HepG2 (cell line): ENCODE measurements around the gene FAM199X. TPM values are rescaled to one million over a fixed set of nuclear protein-coding genes. Genes with fewer than 3 reads are reported as not detected.

Experiments used
- ATF1 ChIP-seq: IDR thresholded peaks from 2 replicates; pipeline ENCODE4 v1.6.1; 2016; ENCODE audit warnings: mild to moderate bottlenecking, control low read depth
- HOXA7 ChIP-seq: sonication (generic); formaldehyde crosslinking; IDR thresholded peaks from 2 replicates; pipeline ENCODE4 v1.8.1; 2022; ENCODE audit warnings: mild to moderate bottlenecking, missing genetic modification reagents, moderate library complexity
- KAT8 ChIP-seq: IDR thresholded peaks from 2 replicates; pipeline ENCODE4 v1.6.1; 2016; ENCODE audit warnings: missing genetic modification reagents, missing compliant biosample characterization
- KMT2B ChIP-seq: IDR thresholded peaks from 2 replicates; pipeline ENCODE4 v1.6.1; 2016; ENCODE audit warnings: missing genetic modification reagents, missing compliant biosample characterization
- NR2C2 ChIP-seq: sonication (generic); formaldehyde crosslinking; IDR thresholded peaks from 2 replicates; pipeline ENCODE4 v1.4.0; 2020; ENCODE audit warnings: missing genetic modification reagents, mild to moderate bottlenecking, moderate library complexity, borderline replicate concordance
- RBFOX2 ChIP-seq: fragments of 200-400 bp; formaldehyde crosslinking; IDR thresholded peaks from 2 replicates; pipeline ENCODE4 v1.6.1; 2017; ENCODE audit warnings: low read depth, mild to moderate bottlenecking, low read length
- SPEN ChIP-seq: sonication (generic); formaldehyde crosslinking; IDR thresholded peaks from 2 replicates; pipeline ENCODE4 v1.5.1; 2020; ENCODE audit warnings: low read depth, mild to moderate bottlenecking, missing genetic modification reagents
- TP53 ChIP-seq: sonication (generic); formaldehyde crosslinking; conservative IDR thresholded peaks from 2 replicates; pipeline ENCODE4 v1.4.0; 2020; ENCODE audit warnings: missing genetic modification reagents
- ZFP1 ChIP-seq: IDR thresholded peaks from 2 replicates; pipeline ENCODE4 v1.6.1; 2016
- polyA plus RNA-seq, 8 experiments: library from polyadenylated mRNA; depleted of rRNA in 3 of 8; stranded (reverse) in 7 of 8; unstranded in 1 of 8; fragments of >200 nt; fragmentation: Illumina TruSeq in 4 of 8; extraction: Trizol in 4 of 8; gene quantifications; 2 replicates each; pipeline versions ENCODE4 v1.2.1 to v1.2.3, GENCODE V29; 2011 to 2016; ENCODE audit warnings: low read depth in 4 of 8, missing spikeins in 1 of 8, mixed read lengths in 1 of 8; ENCODE audit not compliant: insufficient read depth in 1 of 8
- total RNA-seq, 5 experiments: library from RNA; depleted of rRNA; stranded (reverse); fragments of >200 nt; fragmentation: Illumina TruSeq; extraction: Trizol; gene quantifications; 2 replicates each; pipeline ENCODE4 v1.2.3, GENCODE V29; 2016; ENCODE audit warnings: low read depth in 1 of 5
- TF ChIP-seq, protein P1 (sequence below): sonication (generic); formaldehyde crosslinking; IDR thresholded peaks from 2 replicates; pipeline ENCODE4 v1.4.0; 2020; ENCODE audit warnings: mild to moderate bottlenecking, missing genetic modification reagents
- TF ChIP-seq, protein P2 (sequence below): IDR thresholded peaks from 2 replicates; pipeline ENCODE4 v1.4.0; 2020; ENCODE audit warnings: mild to moderate bottlenecking, missing genetic modification reagents
- TF ChIP-seq, protein P3 (sequence below): IDR thresholded peaks from 2 replicates; pipeline ENCODE4 v1.6.1; 2012; ENCODE audit warnings: inconsistent platforms
- TF ChIP-seq, protein P4 (sequence below): sonication (generic); formaldehyde crosslinking; IDR thresholded peaks from 2 replicates; pipeline ENCODE4 v1.4.0; 2020; ENCODE audit warnings: missing genetic modification reagents
- TF ChIP-seq, protein P5 (sequence below): sonication (generic); formaldehyde crosslinking; IDR thresholded peaks from 2 replicates; pipeline ENCODE4 v1.4.0; 2020; ENCODE audit warnings: mild to moderate bottlenecking, missing genetic modification reagents
- TF ChIP-seq, protein P6 (sequence below): IDR thresholded peaks from 2 replicates; pipeline ENCODE4 v1.6.1; 2016

FAM199X gene
- total and polyA plus RNA-seq, 2 of the 13 experiments (the other 11 are each of a cell fraction or from before 2014, with no cell fraction given), result 5.1 to 18.0 TPM

DNA sequence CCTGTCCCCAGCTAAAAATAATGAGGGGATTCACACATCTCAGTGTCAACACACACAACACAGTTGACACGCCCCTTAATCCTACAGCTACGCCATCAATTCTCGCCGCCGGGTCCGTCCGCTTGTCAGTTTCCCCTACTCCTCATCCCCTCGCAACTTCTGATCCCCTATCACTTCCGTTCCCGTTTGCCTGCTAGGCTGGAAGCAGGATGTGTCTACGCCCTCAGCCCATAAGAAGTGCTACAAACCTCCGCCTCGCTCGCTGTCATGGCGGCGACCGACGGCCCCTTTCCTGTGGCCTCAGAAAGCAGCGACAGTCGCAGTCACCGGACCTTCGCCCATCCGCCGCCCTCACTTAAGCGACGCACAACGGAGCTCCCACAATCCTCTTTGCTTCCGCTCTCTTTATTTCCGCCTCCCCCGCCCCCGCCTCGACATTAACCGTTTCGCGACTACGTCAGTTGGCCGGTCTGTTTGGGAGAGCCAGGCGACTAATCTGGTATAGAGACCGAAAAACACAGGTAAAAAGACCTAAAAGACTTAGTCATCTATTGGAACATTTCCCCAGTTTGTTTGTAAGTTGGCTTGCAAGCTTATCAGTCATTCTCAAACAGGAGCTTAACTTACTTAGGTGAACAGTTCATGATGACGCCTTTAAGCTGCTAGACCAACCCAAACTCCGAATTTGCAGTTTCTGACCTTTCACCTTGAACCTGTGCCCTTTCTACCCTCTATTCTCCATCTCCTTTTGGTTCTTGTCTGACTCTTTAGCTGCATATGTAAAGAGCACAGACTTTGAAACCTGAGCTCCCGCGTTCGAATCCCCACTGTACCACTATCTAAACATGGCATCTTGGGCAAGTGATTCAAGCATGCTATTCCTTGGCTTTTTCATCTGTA is 9.4 kb upstream of the FAM199X start, which contains the start of gene SLC25A53 (continued):
- TF ChIP-seq NR2C2 (CRISPR knock-in tag), result peak; percentile 93
- no peak for TF ChIP-seq ZFP1
- TF ChIP-seq KAT8, result peak; percentile 93
- TF ChIP-seq RBFOX2, result peak; percentile 45; the same call in 1 of the 2 replicates
- peak; percentile 89 for TF ChIP-seq KMT2B (CRISPR knock-in tag)
- TF ChIP-seq, protein P1, sequence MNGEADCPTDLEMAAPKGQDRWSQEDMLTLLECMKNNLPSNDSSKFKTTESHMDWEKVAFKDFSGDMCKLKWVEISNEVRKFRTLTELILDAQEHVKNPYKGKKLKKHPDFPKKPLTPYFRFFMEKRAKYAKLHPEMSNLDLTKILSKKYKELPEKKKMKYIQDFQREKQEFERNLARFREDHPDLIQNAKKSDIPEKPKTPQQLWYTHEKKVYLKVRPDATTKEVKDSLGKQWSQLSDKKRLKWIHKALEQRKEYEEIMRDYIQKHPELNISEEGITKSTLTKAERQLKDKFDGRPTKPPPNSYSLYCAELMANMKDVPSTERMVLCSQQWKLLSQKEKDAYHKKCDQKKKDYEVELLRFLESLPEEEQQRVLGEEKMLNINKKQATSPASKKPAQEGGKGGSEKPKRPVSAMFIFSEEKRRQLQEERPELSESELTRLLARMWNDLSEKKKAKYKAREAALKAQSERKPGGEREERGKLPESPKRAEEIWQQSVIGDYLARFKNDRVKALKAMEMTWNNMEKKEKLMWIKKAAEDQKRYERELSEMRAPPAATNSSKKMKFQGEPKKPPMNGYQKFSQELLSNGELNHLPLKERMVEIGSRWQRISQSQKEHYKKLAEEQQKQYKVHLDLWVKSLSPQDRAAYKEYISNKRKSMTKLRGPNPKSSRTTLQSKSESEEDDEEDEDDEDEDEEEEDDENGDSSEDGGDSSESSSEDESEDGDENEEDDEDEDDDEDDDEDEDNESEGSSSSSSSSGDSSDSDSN, result peak; percentile 49; the same call in 1 of the 2 replicates
- TF ChIP-seq, protein P2, sequence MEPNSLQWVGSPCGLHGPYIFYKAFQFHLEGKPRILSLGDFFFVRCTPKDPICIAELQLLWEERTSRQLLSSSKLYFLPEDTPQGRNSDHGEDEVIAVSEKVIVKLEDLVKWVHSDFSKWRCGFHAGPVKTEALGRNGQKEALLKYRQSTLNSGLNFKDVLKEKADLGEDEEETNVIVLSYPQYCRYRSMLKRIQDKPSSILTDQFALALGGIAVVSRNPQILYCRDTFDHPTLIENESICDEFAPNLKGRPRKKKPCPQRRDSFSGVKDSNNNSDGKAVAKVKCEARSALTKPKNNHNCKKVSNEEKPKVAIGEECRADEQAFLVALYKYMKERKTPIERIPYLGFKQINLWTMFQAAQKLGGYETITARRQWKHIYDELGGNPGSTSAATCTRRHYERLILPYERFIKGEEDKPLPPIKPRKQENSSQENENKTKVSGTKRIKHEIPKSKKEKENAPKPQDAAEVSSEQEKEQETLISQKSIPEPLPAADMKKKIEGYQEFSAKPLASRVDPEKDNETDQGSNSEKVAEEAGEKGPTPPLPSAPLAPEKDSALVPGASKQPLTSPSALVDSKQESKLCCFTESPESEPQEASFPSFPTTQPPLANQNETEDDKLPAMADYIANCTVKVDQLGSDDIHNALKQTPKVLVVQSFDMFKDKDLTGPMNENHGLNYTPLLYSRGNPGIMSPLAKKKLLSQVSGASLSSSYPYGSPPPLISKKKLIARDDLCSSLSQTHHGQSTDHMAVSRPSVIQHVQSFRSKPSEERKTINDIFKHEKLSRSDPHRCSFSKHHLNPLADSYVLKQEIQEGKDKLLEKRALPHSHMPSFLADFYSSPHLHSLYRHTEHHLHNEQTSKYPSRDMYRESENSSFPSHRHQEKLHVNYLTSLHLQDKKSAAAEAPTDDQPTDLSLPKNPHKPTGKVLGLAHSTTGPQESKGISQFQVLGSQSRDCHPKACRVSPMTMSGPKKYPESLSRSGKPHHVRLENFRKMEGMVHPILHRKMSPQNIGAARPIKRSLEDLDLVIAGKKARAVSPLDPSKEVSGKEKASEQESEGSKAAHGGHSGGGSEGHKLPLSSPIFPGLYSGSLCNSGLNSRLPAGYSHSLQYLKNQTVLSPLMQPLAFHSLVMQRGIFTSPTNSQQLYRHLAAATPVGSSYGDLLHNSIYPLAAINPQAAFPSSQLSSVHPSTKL, result peak; percentile 21; the same call in 1 of the 2 replicates
- TF ChIP-seq, protein P3, sequence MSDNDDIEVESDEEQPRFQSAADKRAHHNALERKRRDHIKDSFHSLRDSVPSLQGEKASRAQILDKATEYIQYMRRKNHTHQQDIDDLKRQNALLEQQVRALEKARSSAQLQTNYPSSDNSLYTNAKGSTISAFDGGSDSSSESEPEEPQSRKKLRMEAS, result peak; percentile 59; the same call in 1 of the 2 replicates
- no peak for TF ChIP-seq TP53 (CRISPR knock-in tag)
- TF ChIP-seq, protein P4, sequence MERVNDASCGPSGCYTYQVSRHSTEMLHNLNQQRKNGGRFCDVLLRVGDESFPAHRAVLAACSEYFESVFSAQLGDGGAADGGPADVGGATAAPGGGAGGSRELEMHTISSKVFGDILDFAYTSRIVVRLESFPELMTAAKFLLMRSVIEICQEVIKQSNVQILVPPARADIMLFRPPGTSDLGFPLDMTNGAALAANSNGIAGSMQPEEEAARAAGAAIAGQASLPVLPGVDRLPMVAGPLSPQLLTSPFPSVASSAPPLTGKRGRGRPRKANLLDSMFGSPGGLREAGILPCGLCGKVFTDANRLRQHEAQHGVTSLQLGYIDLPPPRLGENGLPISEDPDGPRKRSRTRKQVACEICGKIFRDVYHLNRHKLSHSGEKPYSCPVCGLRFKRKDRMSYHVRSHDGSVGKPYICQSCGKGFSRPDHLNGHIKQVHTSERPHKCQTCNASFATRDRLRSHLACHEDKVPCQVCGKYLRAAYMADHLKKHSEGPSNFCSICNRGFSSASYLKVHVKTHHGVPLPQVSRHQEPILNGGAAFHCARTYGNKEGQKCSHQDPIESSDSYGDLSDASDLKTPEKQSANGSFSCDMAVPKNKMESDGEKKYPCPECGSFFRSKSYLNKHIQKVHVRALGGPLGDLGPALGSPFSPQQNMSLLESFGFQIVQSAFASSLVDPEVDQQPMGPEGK (CRISPR knock-in tag), result peak; percentile 85
- TF ChIP-seq SPEN, result peak; percentile 72
- TF ChIP-seq, protein P5, sequence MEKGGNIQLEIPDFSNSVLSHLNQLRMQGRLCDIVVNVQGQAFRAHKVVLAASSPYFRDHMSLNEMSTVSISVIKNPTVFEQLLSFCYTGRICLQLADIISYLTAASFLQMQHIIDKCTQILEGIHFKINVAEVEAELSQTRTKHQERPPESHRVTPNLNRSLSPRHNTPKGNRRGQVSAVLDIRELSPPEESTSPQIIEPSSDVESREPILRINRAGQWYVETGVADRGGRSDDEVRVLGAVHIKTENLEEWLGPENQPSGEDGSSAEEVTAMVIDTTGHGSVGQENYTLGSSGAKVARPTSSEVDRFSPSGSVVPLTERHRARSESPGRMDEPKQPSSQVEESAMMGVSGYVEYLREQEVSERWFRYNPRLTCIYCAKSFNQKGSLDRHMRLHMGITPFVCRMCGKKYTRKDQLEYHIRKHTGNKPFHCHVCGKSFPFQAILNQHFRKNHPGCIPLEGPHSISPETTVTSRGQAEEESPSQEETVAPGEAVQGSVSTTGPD (CRISPR knock-in tag), result no peak
- TF ChIP-seq, protein P6, sequence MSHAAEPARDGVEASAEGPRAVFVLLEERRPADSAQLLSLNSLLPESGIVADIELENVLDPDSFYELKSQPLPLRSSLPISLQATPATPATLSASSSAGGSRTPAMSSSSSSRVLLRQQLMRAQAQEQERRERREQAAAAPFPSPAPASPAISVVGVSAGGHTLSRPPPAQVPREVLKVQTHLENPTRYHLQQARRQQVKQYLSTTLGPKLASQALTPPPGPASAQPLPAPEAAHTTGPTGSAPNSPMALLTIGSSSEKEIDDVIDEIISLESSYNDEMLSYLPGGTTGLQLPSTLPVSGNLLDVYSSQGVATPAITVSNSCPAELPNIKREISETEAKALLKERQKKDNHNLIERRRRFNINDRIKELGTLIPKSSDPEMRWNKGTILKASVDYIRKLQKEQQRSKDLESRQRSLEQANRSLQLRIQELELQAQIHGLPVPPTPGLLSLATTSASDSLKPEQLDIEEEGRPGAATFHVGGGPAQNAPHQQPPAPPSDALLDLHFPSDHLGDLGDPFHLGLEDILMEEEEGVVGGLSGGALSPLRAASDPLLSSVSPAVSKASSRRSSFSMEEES (CRISPR knock-in tag), result 0 out of 2 replicates have a peak, but pooled peaks have one; percentile 14
- TF ChIP-seq ATF1 (CRISPR knock-in tag), result peak; percentile 93
- no peak for TF ChIP-seq HOXA7 (CRISPR knock-in tag)
